HG03354 (cell line): ENCODE results near the gene KAZN.

ENCODE experiments used
- ATAC-seq: cut with Tn5 transposase; IDR thresholded peaks from one replicate; pipeline ENCODE4 v1.9.1; 2021; ENCODE audit warnings: mild to moderate bottlenecking; ENCODE audit not compliant: unreplicated experiment, poor library complexity, severe bottlenecking

KAZN gene

GRCh38 chr1:14804626-14805025, 206.1 kb downstream of the KAZN start:
- no peak for ATAC-seq

- no peak for ATAC-seq
These were observed 208.3 kb downstream of the KAZN start for GRCh38 chr1:14806772-14807171.

DNA sequence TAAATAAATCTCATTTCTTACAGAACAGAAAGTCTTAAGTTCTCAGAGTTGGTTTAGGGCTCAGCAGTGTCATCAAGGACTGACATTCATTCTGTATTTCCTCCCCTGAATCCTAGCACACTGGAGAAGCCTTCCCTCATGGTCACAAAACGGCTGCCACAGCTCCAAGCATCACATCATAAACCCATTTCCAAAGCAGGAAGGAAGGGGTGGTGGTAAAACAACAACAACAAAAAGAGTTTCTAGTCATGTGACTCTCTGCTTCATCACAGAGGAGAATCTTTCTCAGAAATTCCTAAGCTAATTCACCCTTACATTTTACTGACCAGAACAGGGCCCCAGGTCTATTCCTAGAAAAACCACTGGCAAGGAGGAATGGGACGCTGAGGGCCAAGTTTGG, 210.3 kb downstream of the KAZN start:
- no peak for ATAC-seq

DNA sequence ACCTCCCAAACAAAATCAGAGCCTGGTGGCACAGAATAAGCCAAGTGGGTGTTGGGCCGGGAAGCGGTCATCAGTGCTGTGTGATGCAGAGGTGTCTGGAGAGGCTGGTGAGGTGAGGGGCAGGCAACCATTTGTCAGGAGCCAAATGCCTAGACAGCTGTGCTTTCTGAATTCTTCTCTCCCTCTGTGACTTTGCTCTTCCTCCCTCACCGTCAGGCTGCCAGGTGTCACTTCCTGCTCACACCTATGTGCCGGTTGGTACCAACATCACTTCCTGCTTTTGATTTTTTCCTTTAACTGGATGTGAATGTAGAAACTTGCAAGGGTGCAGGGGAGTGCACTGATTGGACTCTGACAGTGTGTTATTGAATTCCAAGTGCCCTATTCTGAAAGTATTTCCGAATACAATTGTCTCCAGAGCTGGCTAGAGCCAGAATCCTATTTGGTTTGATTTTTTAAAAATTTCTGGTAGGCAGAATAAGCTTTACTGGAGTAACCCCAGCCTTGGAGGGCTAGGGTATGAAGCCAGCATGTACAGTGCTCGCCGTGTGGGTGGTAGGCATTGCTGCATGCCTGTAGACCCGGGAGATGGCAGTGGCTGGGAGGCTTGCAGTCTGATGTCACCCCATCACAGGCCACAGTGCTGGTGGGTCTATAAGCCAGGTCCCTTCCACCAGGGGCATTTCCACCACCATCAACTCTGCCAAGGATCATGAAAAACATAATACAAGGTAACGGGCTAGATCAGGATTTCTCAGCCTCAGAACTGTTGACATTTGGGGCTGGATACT, 210.9 kb downstream of the KAZN start:
- no peak for ATAC-seq

DNA sequence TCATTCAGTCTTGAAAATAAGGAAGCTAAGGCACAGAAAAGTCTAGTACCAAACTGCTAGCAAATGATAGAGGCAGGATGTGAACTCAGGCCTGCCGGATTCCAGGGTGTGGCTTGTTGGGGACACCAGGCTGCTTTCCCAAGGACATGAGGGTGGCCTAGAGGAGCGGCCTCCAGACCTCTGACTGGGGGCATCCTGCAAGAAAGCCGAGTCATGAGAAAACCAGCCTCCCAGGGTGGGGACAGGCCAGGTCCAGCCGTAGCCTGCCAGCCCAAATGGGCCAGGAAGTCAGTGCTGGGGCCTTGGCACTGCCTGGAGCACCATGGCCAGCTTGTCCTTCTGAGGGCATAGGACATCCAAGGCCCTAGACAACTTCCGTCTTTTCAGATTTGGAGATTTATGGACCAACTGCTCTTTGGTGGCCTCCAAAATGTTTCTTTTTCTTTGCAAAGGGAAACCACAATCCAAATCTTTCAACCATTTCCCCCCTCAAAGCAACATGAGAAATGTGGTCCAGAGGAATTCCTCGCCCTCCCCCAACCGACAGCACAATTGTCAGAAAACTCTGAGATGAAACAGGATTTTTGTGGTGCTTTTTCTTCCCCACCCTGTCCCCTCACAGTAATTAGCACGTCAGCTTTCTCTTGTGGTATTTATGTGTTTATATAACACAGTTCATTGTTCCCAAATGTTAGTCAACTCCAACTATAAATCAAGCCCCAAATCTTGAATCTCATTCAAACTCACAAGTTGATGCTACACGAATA, 212.3 kb downstream of the KAZN start:
- ATAC-seq: no peak

DNA sequence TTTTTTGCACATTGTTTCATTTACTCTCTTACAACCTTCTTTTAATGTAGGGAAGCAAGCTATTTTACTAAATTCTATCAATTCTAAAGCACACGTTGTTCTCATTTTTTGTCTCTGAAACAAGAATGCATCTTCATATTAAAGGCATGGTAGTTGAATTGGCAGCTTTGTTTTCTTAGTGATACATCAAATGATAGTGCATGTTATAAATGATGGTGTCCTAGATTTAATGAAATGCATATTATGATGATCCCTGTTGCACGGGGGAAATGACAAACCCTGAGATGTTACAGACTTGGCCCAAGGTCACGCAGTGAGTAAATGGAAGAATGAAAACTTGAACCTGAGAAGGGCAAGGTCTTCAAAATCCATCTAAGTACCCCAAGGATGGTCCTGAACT, 213.1 kb downstream of the KAZN start:
- ATAC-seq: no peak

DNA sequence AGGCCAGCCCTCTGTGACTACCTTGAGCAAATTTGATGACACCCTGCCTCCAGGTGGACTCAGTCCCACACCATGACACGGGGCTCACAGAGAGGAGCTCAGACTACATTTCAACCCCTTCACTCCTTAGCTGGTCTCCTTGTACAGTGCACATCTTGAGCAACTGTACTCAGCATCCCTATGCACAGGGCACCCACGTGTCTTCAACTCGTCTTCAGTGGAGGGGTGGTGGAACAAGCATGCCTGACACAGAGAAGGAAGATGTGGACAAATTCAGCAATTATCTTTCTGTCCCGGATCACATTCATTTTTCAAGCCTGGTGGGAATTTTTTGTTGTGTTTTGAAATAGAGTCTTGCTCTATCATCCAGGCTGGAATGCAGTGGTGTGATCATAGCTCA, 213.7 kb downstream of the KAZN start:
- ATAC-seq: no peak

DNA sequence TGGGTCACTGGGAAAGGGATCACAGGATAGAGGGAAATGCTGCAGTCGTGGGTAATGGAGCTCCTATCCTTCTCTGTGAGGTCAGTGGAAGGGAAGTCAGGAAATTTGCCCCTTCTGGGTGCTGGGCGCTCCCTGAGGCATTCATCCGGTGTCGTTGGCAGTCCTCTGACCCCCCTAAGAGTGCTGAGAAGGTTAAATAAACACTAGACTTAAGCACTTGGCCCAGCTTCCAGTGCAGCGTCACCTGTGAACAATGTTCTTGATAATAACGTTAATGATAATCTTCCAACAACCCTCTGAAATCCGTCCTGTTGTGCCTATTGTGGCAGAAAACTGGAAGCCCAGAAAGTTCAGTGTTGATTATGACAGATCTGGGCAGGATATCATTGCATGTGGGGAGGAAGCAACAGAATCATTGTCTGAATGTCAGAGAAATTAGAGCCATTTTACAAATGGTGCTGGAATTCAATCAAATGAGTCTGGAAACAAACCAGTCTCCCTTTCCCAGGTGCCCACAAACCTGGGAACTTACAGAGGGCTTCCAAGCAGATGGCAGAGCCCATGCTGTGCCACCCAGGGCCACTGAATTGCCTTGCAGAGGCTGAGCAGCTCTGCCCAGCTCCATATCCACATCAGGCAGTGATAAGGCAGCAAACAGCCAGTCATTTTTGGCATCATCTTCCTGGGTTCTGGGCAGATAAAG, 216.8 kb downstream of the KAZN start:
- no peak for ATAC-seq

- ATAC-seq: no peak
These were observed 219.0 kb downstream of the KAZN start for GRCh38 chr1:14817223-14818170.

DNA sequence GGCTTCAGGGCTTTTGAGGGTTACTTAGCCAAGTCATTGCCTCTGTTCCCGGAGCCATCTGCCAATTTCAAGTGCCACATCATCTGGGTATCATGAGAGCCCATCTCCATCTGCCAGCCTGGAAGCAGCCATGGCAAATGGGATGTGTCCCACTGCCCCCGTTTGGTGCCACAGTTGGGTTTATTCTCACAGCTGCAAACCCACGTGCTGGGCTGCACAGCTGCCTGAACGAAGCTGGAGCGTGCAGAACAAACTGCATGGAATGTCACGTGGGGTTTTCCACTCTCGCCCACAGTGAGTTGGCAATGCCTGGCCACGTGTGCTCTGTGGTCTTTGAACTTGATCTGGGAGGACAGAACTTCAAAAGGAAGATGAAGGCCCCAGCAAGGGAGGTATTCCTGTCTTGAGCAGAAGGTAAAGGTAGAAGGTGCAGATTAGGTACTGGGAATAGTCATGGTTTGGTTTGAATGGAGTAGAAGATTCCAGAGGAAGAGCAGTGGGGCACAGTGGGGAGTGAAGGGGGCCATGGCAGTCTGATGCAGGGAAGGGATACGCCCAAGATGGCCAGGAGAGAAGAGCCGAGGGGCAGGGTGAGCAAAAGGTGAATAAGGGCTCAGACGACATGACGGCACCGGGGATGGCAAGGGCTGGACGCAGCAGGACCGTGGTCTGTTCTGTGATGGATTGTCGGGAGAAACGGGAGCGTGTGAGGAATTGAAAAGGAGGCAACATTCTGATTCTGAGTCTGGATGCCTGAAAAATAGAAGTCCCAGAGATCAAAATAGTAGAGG, 222.0 kb downstream of the KAZN start:
- ATAC-seq: no peak

DNA sequence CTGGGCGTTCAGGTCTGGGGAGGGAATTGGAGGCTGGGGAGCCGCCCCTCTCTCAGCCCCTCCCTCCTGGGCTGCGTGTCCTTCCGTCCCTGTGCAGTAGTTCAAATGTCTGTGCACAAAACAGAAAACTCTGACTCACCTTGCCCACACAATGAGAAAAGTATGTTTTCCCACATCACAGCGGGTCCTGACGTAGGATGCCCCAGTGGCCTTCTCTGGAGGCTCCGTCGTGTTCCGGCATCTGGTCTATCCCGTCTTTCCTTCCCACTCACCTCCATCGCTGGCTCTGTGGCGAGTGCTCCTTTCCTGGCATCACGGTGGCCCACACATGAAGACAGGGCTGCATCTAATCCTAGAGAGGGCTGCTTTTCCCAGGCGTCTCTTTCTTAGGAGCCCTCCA, 224.0 kb downstream of the KAZN start:
- no peak for ATAC-seq

DNA sequence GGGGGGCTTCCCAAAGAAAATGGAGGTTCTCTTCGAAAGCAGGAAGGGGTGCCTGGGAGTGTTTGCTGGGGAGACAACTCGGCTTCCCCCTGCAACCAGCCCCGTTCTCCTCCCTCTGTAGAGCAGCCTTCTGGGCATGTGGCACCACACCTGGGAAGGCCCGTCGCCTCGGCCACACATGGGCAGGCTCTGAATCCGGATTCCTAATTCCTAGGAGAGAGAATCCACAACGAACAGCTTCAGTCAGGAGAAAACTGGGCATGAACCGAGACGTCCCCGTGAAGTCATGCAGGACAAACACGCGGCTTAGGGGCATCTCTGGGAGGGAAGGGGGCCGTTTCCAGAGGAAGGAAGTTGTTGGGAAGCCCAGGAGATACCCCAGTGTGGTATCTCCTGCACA, 224.5 kb downstream of the KAZN start:
- ATAC-seq: no peak

- ATAC-seq: no peak
These were observed 225.9 kb downstream of the KAZN start for GRCh38 chr1:14824314-14824915.

DNA sequence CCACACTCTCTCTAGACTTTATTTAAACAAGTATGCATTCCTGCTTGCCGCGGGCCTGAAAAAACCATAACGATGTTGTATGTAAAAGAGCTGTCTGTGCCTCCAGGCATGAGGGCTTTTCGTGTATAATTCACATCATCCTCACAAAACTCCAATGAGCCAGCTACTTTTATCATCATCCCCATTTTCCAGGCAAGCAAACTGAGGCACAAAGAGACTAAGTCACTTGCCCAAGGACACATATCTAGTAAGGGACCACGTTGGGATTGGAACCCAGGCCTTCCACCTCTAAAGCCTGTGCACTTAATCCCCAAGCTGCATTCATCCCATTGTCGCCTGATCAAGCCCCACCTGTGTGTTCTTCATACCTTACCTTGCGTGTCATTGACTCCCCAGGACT, 226.9 kb downstream of the KAZN start:
- no peak for ATAC-seq

DNA sequence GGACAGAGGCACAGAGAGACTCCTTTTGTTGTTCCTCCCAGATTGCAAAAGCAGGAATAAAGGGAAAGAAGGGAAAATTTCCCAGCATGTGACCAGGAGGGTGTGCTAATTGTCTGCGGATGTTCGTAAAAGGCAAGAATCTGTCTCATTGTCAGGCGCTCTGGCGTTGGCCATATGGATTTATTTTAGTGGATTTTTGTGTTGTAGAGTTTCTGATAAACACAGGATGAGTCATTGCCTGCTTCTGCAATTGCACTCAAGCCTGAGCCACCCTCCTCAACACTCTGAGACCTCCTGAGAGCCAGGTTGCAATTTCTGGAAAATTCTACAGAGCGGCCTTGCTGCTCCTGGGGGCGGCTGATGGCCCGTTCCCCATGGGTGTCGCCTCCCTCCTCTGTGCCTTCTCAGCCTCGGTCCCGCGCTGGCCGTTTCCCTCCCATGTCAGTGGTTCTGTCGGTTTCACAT, 227.7 kb downstream of the KAZN start:
- ATAC-seq: no peak

DNA sequence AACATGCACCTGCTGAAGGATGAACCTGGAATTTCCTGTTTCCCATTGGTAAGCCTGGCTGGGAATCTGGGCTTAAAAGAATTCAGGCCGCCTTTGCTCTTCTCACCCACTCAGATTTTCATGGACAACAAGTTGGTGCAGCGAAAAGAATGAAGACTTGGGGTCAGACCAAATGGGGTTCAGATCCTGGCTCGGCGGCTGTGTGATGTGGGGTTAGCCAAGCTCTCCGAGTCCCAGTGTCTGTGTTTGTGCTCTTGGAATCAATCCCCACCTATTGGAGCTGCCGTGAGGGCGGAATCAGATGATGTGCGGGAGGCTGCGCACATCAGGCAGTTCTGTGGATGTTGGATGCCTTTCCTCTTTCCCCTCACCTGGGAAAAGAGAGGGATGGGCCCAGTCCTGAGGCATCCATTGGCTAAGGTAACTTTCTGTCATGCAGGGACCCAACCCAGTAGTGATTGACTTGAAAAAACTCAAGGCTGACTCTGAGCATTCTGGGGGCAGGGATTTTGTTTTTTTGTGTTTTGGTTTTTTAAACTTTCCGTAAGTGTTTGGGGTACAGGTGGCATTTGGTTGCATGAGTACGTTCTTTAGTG, 228.3 kb downstream of the KAZN start:
- ATAC-seq: no peak

DNA sequence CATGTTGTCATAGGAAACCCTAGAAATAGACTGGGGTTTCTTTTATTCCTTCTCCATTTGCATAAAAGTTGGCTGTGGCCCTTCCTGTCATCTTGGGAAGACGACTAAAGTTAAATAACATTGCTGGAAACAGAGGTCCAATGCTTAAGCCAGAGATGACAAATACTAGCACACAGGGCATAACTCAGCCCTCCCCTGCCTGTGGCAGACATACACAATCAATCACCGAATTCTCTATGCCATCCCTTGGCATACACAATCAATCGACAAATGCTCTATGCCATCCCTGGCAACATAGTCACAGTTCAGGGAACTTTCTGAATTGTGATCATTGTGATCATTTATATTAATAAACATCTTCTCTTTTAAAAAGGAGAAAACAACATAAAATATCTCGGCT, 229.4 kb downstream of the KAZN start:
- no peak for ATAC-seq

DNA sequence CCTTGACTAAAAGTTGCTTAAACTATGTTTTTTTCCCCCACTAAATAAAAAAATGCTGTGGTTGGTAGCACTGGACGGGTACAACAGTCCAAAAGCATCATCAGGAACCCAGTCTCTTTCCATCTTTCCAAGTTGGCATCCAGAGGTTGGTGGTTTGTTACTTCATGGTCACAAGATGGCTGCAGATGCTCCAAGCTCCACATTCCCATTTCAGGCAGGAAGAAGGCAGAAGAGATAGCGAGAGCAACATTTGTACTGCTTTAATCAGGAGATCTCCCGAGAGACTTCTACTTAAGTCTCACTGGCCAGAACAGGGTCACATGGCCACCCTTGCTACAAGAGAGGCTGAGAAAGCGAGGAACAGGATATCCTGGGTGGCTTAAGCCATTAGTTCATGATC, 230.2 kb downstream of the KAZN start:
- ATAC-seq: no peak
